Measurements from ENCODE around the gene EDN1. TPM values are rescaled to one million over a fixed set of nuclear protein-coding genes. Genes with fewer than 3 reads are reported as not detected.

EDN1 gene
- polyA plus RNA-seq, 1 donor: 36.4 TPM

DNA sequence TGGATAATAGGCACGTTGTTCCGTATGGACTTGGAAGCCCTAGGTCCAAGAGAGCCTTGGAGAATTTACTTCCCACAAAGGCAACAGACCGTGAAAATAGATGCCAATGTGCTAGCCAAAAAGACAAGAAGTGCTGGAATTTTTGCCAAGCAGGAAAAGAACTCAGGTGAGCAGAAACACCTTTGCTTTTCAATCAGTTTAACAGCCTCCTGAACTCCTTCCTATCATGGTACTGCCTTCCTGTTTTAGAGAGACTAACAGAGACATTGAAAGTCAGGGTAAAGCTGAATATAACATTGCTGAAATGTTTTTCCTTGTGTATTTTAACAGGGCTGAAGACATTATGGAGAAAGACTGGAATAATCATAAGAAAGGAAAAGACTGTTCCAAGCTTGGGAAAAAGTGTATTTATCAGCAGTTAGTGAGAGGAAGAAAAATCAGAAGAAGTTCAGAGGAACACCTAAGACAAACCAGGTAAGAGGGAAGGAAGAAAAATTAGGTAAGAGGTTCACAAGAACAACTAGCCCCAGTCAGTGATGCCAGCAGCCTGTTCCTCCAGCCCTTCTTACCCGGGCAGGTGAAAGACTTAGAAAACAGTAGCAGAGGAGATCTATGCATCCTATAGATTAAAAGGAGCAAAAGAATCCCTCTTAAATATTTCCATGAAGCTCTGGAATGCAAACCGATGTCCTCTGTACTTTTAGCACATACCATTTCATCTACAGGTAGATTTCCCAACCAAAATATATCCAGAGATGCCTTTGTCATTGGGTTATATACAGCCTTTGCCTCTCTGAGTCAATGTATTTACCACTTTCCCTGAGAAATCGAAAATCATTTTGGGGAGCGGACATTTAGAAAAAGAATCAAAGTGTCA lies 4.0 kb downstream of the EDN1 start:
- no peak for DNase-seq
- WGBS (ENCODE audit: insufficient coverage, low lambda C conversion rate): 81% methylated on average over 2 of the region's 7 CpGs
- H3K27ac ChIP-seq (ENCODE audit: low read length): peak overlapping the region; percentile 92
- H3K4me3 ChIP-seq (ENCODE audit: low read length): no peak overlapping the region
- no peaks in the 10 kb centered on the region for H3K27me3 ChIP-seq (ENCODE audit: control insufficient read depth, insufficient read depth, low read length)
- H3K4me1 ChIP-seq (ENCODE audit: control insufficient read depth, insufficient read depth, low read length): peaks cover 22% of the 10 kb centered on the region
- no peaks in the 10 kb centered on the region for H3K9me3 ChIP-seq (ENCODE audit: control insufficient read depth, low read depth, low read length)
- peaks cover 33% of the 10 kb centered on the region for H3K36me3 ChIP-seq (ENCODE audit: control insufficient read depth, insufficient read depth, low read length)

DNA sequence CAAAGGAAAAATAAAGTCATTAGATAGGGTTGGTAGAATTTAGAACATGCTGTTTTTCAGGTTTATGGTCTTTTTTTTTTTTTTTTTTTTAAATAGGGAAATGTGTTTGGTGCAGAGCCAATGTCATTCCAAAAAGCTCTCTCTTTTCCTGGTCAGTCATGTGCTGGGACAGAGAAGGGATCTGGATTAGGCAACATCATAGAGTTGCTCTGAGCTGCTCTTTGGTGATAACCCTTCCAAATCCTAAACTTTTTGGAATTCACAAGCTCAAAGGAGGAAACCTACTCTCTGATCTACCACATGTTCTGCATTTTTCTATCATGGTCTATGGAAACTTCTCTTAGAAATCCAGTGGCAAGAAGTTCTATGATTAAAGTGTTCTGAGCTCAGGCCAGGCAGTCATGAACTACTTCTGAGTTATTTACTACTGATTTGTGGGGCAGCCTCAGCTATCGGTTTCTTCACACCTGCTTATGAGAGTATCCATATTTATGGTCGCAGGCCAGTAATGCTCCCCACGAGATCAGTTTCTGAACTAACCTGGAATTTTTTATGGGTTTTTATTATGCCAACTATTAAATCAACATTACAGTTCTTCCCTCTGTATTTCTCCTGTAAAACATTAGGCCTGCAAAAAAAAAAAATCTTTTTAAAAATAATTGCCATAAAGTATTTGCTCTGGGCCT lies 4.8 kb downstream of the EDN1 start:
- 20% methylated on average over 1 of the region's 3 CpGs for WGBS (ENCODE audit: insufficient coverage, low lambda C conversion rate)
- Histone ChIP-seq H3K4me3 (ENCODE audit: low read length) (no peak overlapping the region), H3K9me3 (ENCODE audit: control insufficient read depth, low read depth, low read length) (no peaks in the 10 kb centered on the region), H3K27ac (ENCODE audit: low read length) (peak overlapping the region; percentile 92), H3K36me3 (ENCODE audit: control insufficient read depth, insufficient read depth, low read length) (peaks cover 33% of the 10 kb centered on the region), H3K4me1 (ENCODE audit: control insufficient read depth, insufficient read depth, low read length) (peaks cover 21% of the 10 kb centered on the region), H3K27me3 (ENCODE audit: control insufficient read depth, insufficient read depth, low read length) (no peaks in the 10 kb centered on the region)
- DNase-seq: no peak

DNA sequence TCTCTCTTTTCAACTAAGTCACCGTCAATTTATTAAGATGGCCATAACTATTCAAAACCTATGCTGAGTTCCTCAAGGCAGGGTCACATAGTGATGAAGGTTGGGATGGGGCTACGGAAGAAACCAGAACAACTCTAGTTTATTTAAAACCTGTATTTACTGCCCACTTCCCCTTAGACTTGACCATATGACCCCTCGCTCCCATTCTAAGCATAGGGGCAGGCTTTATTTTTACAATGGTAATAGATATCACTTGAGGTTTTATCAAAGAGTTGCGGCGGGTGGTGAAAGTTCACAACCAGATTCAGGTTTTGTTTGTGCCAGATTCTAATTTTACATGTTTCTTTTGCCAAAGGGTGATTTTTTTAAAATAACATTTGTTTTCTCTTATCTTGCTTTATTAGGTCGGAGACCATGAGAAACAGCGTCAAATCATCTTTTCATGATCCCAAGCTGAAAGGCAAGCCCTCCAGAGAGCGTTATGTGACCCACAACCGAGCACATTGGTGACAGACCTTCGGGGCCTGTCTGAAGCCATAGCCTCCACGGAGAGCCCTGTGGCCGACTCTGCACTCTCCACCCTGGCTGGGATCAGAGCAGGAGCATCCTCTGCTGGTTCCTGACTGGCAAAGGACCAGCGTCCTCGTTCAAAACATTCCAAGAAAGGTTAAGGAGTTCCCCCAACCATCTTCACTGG lies 5.5 kb downstream of the EDN1 start:
- H3K27me3 ChIP-seq (ENCODE audit: control insufficient read depth, insufficient read depth, low read length): no peaks in the 10 kb centered on the region
- H3K4me1 ChIP-seq (ENCODE audit: control insufficient read depth, insufficient read depth, low read length): peaks cover 21% of the 10 kb centered on the region
- no peak for DNase-seq
- H3K36me3 ChIP-seq (ENCODE audit: control insufficient read depth, insufficient read depth, low read length): peaks cover 33% of the 10 kb centered on the region
- H3K27ac ChIP-seq (ENCODE audit: low read length): peak overlapping the region; percentile 92
- no peaks in the 10 kb centered on the region for H3K9me3 ChIP-seq (ENCODE audit: control insufficient read depth, low read depth, low read length)
- H3K4me3 ChIP-seq (ENCODE audit: low read length): no peak overlapping the region
- 40% methylated on average over 1 of the region's 14 CpGs for WGBS (ENCODE audit: insufficient coverage, low lambda C conversion rate)

DNA sequence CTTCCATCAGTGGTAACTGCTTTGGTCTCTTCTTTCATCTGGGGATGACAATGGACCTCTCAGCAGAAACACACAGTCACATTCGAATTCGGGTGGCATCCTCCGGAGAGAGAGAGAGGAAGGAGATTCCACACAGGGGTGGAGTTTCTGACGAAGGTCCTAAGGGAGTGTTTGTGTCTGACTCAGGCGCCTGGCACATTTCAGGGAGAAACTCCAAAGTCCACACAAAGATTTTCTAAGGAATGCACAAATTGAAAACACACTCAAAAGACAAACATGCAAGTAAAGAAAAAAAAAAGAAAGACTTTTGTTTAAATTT lies 6.1 kb downstream of the EDN1 start:
- peaks cover 21% of the 10 kb centered on the region for H3K4me1 ChIP-seq (ENCODE audit: control insufficient read depth, insufficient read depth, low read length)
- H3K27me3 ChIP-seq (ENCODE audit: control insufficient read depth, insufficient read depth, low read length): no peaks in the 10 kb centered on the region
- WGBS (ENCODE audit: insufficient coverage, low lambda C conversion rate): no CpG with 5 or more reads among the region's 5 CpGs
- peaks cover 33% of the 10 kb centered on the region for H3K36me3 ChIP-seq (ENCODE audit: control insufficient read depth, insufficient read depth, low read length)
- H3K4me3 ChIP-seq (ENCODE audit: low read length): no peak overlapping the region
- DNase-seq: peak; percentile 83 to 90
- peak overlapping the region; percentile 92 for H3K27ac ChIP-seq (ENCODE audit: low read length)
- H3K9me3 ChIP-seq (ENCODE audit: control insufficient read depth, low read depth, low read length): no peaks in the 10 kb centered on the region

DNA sequence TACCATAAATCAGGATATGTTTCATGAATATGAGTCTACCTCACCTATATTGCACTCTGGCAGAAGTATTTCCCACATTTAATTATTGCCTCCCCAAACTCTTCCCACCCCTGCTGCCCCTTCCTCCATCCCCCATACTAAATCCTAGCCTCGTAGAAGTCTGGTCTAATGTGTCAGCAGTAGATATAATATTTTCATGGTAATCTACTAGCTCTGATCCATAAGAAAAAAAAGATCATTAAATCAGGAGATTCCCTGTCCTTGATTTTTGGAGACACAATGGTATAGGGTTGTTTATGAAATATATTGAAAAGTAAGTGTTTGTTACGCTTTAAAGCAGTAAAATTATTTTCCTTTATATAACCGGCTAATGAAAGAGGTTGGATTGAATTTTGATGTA lies 6.4 kb downstream of the EDN1 start:
- peak overlapping the region; percentile 92 for H3K27ac ChIP-seq (ENCODE audit: low read length)
- 100% methylated on average over 1 of the region's 3 CpGs for WGBS (ENCODE audit: insufficient coverage, low lambda C conversion rate)
- H3K36me3 ChIP-seq (ENCODE audit: control insufficient read depth, insufficient read depth, low read length): peaks cover 33% of the 10 kb centered on the region
- no peaks in the 10 kb centered on the region for H3K27me3 ChIP-seq (ENCODE audit: control insufficient read depth, insufficient read depth, low read length)
- no peaks in the 10 kb centered on the region for H3K9me3 ChIP-seq (ENCODE audit: control insufficient read depth, low read depth, low read length)
- peaks cover 21% of the 10 kb centered on the region for H3K4me1 ChIP-seq (ENCODE audit: control insufficient read depth, insufficient read depth, low read length)
- no peak for DNase-seq
- H3K4me3 ChIP-seq (ENCODE audit: low read length): no peak overlapping the region

DNA sequence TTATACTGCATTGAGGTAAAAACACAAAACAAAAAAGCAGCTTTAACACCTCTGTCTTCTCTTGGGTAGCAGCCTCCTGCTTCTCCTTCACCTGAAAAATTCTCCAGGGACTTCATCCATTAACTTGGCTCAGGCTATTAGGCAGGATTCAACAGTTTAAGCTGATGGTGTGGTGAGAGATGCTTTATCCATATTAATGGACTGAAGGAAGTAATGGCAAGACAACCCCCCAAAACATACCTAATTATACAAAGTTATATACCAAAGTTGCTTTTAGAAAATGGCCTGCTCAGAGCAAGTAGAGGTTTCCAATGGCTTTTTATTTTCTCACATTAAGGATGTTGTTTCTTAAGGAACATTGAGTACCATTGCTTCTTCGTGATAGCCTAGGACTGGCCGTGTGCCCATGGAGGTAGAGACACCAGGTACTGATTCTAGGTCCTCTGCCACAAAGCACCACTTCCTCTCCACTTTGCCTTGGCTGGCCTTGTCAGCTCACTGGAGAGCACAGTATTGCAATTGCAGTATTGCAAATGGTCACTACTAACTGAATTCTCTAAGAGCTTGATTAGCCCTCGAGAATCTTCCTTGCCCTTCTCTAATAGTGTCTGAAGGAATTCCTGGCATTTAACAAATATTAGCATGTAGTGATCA lies 7.3 kb downstream of the EDN1 start:
- no CpG with 5 or more reads among the region's 3 CpGs for WGBS (ENCODE audit: insufficient coverage, low lambda C conversion rate)
- Histone ChIP-seq H3K9me3 (ENCODE audit: control insufficient read depth, low read depth, low read length) (no peaks in the 10 kb centered on the region), H3K27ac (ENCODE audit: low read length) (peak overlapping the region; percentile 92), H3K36me3 (ENCODE audit: control insufficient read depth, insufficient read depth, low read length) (peaks cover 32% of the 10 kb centered on the region), H3K4me3 (ENCODE audit: low read length) (no peak overlapping the region), H3K27me3 (ENCODE audit: control insufficient read depth, insufficient read depth, low read length) (no peaks in the 10 kb centered on the region), H3K4me1 (ENCODE audit: control insufficient read depth, insufficient read depth, low read length) (peaks cover 21% of the 10 kb centered on the region)
- DNase-seq: no peak

DNA sequence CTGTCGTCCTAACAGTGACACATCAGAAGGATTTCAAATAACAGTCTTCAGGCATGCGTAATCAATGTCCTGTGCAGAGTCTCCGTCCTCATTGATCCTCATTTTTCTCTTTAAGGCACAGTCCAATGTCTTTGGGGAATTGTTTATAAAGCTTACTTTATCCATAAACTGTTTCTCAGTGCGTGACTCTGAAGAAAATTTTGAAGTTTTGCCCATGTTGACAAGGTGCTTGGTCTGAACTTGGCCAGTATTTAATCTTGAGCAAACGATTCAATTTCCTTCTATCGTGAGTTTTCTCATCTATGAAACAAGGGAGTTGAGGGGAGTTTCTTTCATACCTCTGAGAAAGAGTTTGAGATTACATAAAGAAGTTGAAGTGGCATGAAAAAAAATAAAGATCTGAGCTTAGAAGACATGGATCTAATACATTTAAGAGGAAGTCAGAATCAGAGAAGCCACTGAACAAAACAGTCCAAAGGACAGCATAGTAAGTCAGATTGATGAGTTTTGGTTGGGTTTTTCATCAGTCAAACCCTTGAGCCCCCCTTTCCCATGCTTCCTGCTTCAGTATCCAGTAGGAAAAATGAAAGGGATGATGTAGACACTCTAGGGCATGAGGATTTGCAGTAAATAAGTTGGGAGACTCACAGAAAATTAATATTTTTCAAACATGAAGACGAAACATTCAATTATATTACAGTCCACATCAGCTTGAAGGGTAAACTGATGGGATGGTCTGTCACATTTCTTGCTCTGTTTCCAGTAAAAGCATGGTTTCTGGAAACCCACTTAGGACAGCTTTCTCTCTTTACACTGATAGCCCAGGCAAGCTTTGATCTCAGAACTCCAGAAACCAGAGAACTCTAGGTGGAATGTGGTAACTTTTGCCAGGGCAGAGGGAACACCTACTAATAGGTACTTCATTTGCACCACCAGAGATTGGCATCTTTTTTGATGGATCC lies 8.1 kb downstream of the EDN1 start:
- no peak overlapping the region for H3K27ac ChIP-seq (ENCODE audit: low read length)
- H3K27me3 ChIP-seq (ENCODE audit: control insufficient read depth, insufficient read depth, low read length): no peaks in the 10 kb centered on the region
- peaks cover 27% of the 10 kb centered on the region for H3K36me3 ChIP-seq (ENCODE audit: control insufficient read depth, insufficient read depth, low read length)
- peaks cover 17% of the 10 kb centered on the region for H3K4me1 ChIP-seq (ENCODE audit: control insufficient read depth, insufficient read depth, low read length)
- no peak for DNase-seq
- no peak overlapping the region for H3K4me3 ChIP-seq (ENCODE audit: low read length)
- no peaks in the 10 kb centered on the region for H3K9me3 ChIP-seq (ENCODE audit: control insufficient read depth, low read depth, low read length)
- 72% methylated on average over 2 of the region's 7 CpGs for WGBS (ENCODE audit: insufficient coverage, low lambda C conversion rate)

DNA sequence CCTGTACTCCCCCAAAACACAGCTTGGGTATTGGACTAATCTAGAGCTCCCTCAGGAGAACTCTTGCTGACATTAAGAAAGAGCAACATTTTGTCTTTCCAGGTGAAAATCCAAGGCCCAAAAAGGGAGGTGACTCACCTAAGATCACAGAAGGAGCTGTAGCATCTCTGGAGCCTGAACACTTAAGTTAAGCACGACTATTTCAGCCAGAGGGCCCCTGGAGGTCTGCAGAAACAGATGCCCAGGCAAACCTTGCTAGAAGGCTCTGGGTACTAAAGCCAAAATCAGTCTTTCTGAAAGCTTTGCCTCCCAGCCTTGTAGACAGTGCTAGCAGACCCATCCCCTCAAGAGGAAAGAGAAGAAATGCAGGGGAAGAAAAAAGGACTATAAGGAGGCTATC lies 8.8 kb downstream of the EDN1 start:
- H3K4me1 ChIP-seq (ENCODE audit: control insufficient read depth, insufficient read depth, low read length): peaks cover 13% of the 10 kb centered on the region
- no peak for DNase-seq
- H3K27ac ChIP-seq (ENCODE audit: low read length): no peak overlapping the region
- no peak overlapping the region for H3K4me3 ChIP-seq (ENCODE audit: low read length)
- peaks cover 22% of the 10 kb centered on the region for H3K36me3 ChIP-seq (ENCODE audit: control insufficient read depth, insufficient read depth, low read length)
- no peaks in the 10 kb centered on the region for H3K27me3 ChIP-seq (ENCODE audit: control insufficient read depth, insufficient read depth, low read length)
- WGBS (ENCODE audit: insufficient coverage, low lambda C conversion rate): no CpG with 5 or more reads among the region's 1 CpG
- H3K9me3 ChIP-seq (ENCODE audit: control insufficient read depth, low read depth, low read length): no peaks in the 10 kb centered on the region

DNA sequence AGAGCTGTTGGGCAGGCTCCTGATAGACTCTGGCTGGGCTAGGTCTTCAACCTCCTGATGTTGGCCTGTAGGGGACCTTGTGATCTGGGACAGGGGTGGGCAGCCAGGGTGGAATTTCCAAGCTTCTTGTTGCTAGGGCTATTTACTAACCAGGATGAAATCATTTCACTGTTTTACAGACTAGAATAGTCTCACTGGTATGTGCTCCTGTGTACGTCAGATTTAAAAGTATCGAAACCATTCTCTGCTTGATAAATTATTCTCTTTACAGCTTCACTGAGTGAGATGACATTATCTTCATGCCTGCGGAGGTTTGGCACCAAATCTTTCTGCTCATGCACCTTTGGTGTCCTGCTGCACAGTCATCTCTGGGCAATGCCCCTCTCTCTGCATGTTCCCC lies 10.9 kb downstream of the EDN1 start:
- Histone ChIP-seq H3K4me3 (ENCODE audit: low read length) (no peak overlapping the region), H3K27me3 (ENCODE audit: control insufficient read depth, insufficient read depth, low read length) (no peaks in the 10 kb centered on the region), H3K36me3 (ENCODE audit: control insufficient read depth, insufficient read depth, low read length) (peaks cover 9% of the 10 kb centered on the region), H3K9me3 (ENCODE audit: control insufficient read depth, low read depth, low read length) (no peaks in the 10 kb centered on the region), H3K27ac (ENCODE audit: low read length) (no peak overlapping the region), H3K4me1 (ENCODE audit: control insufficient read depth, insufficient read depth, low read length) (peaks cover 5% of the 10 kb centered on the region)
- DNase-seq: no peak
- WGBS (ENCODE audit: insufficient coverage, low lambda C conversion rate): no CpG with 5 or more reads among the region's 3 CpGs
